RKO (cell line): ENCODE results near the gene DHRS4.

Experiments
- DNase-seq: peaks from one replicate; pipeline ENCODE4 v3.0.0-alpha.2; 2016; ENCODE audit warnings: low spot score

DHRS4 gene

GRCh38 chr14:23953464-23954278 is at the start of gene DHRS4:
DHRS4 (plus strand) TSS chr14:23953770; CDS start chr14:23953789, 19 bp downstream.
- DNase-seq: peak; percentile 89

GRCh38 chr14:23910101-23910875 is 43.3 kb upstream of the DHRS4 start:
- DNase-seq: peak; percentile 59

GRCh38 chr14:23910876-23911210 is 42.7 kb upstream of the DHRS4 start:
- no peak for DNase-seq

DNA sequence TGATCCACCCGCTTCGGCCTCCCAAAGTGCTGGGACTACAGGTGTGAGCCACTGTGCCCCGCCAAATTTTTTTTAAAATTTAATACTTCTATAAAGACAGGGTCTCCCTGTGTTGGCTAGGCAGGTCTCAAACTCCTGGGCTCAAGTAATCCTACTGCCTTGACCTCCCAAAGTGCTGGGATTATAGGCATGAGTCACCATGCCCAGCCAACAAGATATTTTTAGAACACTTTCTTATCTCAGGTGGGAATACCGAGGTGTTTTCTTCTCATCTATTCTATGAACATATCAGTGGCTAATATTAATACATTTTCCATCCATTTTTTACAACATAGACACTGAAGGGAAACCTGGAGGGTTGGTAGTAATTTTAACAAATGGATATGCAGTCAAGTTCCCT is 38.0 kb upstream of the DHRS4 start:
- DNase-seq: no peak

GRCh38 chr14:23916004-23916403 is 37.6 kb upstream of the DHRS4 start:
- no peak for DNase-seq

DNA sequence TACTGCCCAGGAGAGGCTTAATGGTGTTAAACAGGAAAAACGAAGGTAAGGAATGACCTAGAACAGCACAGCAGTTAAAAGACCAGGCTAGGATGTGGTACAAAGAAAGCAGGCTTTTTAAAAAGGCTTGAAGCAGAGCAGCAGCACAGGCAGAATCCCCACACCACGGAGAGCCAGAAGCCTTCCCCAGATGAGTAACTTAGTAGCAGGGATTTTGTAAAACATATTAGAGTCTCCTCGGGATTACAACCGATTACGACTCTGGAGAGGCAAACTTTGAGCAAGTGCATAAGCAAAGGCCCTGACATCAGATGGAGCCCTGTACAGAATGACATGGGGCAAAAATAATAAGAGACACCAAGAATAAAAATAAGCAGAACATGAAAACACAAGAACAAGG is 37.1 kb upstream of the DHRS4 start:
- no peak for DNase-seq

DNA sequence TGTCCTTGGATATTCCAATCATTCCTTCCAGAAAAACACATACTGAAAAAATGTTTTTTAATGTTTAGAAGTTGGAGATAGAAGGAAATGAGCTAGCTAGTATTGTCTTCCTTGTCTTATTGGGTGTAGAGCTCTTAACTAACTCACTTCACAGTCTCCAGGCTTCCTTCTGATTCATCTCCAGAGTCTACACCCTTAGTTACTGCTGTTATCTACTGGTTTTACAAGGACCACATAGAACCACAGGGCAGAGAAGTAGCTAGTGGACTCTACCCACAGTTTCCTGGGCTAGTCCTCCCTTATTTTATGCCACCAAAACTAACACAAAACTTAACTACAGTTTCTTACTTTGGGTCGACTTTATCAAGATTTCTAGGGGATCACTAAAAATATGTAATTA is 31.0 kb upstream of the DHRS4 start:
- no peak for DNase-seq

GRCh38 chr14:23925523-23926075 is 28.0 kb upstream of the DHRS4 start:
- no peak for DNase-seq

GRCh38 chr14:23926543-23926942 is 27.0 kb upstream of the DHRS4 start:
- DNase-seq: no peak

DNA sequence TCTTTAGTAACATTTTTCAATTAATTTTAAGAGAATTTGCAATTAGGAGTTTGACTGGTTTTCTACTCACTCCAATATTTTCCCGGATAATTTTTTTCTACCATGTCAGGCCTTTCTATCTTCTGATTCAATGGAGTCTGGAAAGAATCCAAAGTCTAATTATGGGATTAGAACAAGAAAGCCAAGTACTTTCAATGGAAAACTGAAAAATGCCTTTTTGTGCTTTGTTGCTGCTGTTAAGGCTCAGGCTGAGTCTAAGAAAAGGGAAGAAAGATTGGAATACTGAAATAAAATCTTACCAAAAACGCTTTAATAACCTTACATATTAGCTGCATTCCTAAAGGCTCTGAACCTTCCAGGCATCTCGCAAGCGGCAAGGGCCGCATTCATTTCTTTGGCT is 24.4 kb upstream of the DHRS4 start:
- no peak for DNase-seq

DNA sequence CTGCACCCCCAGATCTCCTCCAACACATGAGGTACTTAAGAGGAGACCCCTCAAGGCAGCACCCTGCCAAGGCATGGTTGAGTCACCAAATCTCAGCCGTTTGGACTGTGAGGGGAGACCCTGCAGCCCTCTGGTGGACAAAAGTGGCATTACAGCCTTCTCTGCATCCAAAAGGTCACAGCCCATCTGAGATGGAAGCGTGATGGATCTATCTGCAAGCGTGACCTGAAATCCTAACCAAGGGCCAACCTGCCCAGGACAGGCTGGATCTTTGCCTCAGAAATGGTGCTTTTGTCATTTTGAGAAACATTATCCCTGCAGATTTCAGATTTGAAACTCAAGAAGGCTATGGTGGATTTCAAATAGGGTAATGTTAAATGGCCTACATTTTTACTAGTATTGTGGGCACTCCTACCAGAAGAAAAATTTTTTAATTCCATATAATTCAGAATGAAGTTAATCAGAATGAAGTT is 23.7 kb upstream of the DHRS4 start:
- DNase-seq: peak; percentile 72

GRCh38 chr14:23930742-23931141 is 22.8 kb upstream of the DHRS4 start:
- DNase-seq: no peak

- DNase-seq: no peak
These were observed 21.8 kb upstream of the DHRS4 start for GRCh38 chr14:23931721-23932289.

GRCh38 chr14:23932639-23933038 is 20.9 kb upstream of the DHRS4 start:
- DNase-seq: no peak

GRCh38 chr14:23933108-23933741 is 20.3 kb upstream of the DHRS4 start:
- DNase-seq: no peak

GRCh38 chr14:23933742-23934128 is 19.8 kb upstream of the DHRS4 start:
- no peak for DNase-seq

GRCh38 chr14:23935158-23935557 is 18.4 kb upstream of the DHRS4 start:
- DNase-seq: no peak

GRCh38 chr14:23936084-23936829 is 17.3 kb upstream of the DHRS4 start:
- DNase-seq: no peak

GRCh38 chr14:23937203-23937602 is 16.4 kb upstream of the DHRS4 start:
- DNase-seq: no peak

DNA sequence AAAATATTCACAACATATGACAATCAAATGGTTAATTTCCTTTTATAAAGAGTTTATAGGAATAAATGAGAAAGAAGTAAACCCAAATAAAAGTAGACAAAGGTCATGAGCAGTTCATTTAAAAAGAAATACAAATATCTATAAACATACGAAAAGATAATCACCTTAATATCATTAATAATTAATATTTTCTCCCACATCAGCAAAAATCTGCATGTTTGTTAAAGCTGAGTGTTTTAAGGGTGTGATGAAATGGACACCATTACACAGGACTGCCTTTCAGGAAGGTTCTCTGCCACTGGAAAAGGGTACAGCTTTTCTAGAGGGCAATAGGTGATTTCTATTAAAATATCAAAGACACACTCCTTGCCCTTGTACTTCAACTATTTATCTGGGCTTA is 14.7 kb upstream of the DHRS4 start:
- no peak for DNase-seq

DNA sequence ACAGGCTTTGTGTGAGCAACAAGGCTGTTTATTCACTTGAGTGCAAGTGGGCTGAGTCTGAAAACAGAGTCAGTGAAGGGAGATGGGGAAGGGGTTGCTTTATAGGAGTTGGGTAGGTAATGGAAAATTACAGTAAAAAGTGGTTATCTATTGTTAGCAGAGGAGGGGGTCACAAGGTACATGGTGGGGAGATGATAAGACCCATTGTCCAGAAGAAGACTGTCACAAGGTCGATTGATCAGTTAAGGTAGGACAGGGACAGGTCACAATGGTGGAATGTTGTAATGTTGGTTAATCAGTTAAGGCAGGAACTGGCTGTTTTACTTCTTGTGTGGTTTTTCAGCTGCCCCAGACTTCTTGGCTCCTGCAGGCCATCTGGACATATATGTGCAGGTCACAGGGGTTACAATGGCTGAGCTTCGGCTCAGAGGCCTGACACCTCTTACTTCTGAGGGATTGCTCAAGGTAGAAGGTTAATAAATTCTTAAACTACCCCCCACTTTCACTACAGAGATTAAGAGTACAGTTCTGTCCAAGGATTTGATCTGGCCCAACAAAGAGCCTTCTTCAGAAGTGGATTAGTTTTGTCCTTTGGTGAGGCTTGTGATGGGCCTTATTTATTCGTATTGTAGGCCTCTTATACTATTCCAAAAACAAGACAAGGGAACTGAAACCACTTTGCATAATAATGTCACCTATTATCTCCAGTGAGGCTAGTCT is 13.8 kb upstream of the DHRS4 start:
- no peak for DNase-seq
